ENCODE measurements around the gene DOCK11.

DNA sequence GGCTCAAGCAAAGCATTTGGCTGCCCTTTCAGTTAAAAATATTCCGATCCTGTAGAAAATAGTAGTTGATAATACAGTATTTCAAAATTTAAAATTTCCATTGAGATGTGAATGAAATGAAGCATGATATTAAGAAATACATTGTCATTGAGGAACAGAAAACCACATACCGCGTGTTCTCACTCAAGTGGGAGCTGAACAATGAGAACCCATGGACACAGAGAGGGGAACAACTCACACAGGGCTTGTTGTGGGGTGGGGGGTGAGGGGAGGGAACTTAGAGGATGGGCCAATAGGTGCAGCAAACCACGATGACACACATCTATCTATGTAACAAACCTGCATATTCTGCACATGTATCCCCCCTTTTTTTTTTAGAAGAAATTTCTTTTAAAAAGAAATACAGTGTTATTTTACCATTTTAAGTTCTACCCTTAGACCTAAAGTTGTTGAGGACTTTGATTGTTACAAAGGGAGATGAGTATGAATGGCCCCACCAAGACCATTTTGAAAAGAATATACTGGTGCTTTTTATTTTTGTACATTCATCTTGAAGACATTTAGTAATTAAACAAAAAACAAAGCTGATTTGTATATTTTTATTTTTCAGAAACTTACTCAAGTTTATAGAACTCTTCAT lies 179.8 kb downstream of the DOCK11 start:
- TF ChIP-seq POLR2AphosphoS5 (IDR thresholded peaks at IDR 0.05; ENCODE audit: low read depth, low read length) (no peak), FOXP2 (optimal IDR thresholded peaks at IDR 0.05; ENCODE audit: borderline replicate concordance, extremely low read depth, extremely low read length, insufficient read depth) (no peak), REST (IDR thresholded peaks at IDR 0.05; ENCODE audit: insufficient read depth in 1 of 2, low read depth in 2 of 2, low read length in 2 of 2) (no peak), SIN3A (IDR thresholded peaks at IDR 0.05; ENCODE audit: borderline replicate concordance, insufficient read depth, low read length) (no peak), TAF1 (IDR thresholded peaks at IDR 0.05; ENCODE audit: borderline replicate concordance, insufficient read depth, low read length) (no peak)

Data from PFSK-1 (cell line).